Inflammatory macrophage treated with lipopolysaccharide for 4 hours (primary cell): ENCODE results near the gene KNTC1.
A peak's percentile ranks its signal among the peaks of the same experiment; 100 is the strongest.
"Not testable (repeated sequence)": the region's sequence is repeated elsewhere in the genome, so short reads cannot be mapped to it uniquely, and the experiment has no call there.

ENCODE experiments used
- DNase-seq: peaks from one replicate; pipeline ENCODE4 v3.0.0-alpha.2; 2020

Gene KNTC1, protein sequence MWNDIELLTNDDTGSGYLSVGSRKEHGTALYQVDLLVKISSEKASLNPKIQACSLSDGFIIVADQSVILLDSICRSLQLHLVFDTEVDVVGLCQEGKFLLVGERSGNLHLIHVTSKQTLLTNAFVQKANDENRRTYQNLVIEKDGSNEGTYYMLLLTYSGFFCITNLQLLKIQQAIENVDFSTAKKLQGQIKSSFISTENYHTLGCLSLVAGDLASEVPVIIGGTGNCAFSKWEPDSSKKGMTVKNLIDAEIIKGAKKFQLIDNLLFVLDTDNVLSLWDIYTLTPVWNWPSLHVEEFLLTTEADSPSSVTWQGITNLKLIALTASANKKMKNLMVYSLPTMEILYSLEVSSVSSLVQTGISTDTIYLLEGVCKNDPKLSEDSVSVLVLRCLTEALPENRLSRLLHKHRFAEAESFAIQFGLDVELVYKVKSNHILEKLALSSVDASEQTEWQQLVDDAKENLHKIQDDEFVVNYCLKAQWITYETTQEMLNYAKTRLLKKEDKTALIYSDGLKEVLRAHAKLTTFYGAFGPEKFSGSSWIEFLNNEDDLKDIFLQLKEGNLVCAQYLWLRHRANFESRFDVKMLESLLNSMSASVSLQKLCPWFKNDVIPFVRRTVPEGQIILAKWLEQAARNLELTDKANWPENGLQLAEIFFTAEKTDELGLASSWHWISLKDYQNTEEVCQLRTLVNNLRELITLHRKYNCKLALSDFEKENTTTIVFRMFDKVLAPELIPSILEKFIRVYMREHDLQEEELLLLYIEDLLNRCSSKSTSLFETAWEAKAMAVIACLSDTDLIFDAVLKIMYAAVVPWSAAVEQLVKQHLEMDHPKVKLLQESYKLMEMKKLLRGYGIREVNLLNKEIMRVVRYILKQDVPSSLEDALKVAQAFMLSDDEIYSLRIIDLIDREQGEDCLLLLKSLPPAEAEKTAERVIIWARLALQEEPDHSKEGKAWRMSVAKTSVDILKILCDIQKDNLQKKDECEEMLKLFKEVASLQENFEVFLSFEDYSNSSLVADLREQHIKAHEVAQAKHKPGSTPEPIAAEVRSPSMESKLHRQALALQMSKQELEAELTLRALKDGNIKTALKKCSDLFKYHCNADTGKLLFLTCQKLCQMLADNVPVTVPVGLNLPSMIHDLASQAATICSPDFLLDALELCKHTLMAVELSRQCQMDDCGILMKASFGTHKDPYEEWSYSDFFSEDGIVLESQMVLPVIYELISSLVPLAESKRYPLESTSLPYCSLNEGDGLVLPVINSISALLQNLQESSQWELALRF (N-terminal part only)

DNA sequence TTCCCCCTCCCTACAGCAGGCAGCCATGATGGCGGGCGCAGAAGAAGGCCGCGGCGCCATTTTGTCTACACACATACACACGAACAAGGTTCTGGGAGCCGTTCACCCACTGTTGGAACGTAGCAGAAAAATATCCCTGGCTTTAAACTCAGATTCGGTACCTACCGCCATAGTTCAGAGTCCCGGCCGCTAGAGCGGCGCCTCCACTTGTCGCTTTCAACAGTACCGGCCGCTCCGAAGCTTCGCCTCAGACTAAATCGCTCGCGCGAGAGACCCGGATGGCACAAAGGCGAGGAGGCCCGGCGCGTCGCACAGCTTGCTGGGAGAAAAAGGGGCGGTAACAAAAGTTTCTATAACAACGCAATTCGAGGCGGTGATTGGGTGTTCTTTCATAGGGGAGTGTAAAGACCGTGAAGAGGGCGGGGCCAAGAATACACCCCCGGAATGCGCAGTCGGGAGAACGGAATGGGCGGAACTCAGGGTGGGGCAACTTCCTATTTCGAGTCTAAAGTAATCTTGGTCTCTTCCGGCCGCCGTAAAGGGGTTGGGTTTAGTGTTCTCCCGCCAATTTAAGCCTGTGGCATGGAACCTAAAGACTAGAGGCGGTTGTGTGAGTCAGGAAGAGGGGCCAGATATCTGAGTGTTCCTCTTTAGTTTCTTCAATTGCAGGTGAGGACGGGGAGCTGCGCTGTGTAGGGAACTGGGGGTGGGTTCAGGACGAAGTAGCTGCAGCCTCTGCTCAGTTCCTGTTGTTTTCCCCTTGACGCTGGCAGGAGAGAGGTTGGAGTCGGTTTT, at the start of gene KNTC1, which contains the start of gene RSRC2:
TSS of gene KNTC1 (plus strand) at position 567 of the 795 bp plus-strand sequence. CDS start 2,815 bp downstream, outside the sequence.
TSS of gene RSRC2 (minus strand) at position 254 of the 795 bp plus-strand sequence. CDS start at position 171, 83 bp downstream.
- DNase-seq = peak; percentile 100

DNA sequence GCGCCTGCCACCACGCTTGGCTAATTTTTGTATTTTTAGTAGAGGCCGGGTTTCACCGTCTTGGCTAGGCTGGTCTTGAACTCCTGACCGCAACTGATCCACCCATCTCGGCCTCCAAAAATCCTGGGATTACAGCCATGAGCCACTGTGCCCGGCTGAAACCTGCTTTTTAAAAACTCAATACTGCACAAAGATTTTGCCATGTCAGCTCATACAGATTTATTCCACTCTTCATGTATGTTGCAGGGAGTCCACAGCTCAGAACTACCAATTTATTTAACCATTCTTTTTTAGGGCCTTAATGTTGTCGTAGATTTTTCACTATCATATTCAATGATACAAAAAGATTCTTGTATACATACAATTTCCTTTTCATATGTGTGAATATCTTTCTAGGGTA, 46.3 kb upstream of the KNTC1 start:
- DNase-seq = no peak

DNA sequence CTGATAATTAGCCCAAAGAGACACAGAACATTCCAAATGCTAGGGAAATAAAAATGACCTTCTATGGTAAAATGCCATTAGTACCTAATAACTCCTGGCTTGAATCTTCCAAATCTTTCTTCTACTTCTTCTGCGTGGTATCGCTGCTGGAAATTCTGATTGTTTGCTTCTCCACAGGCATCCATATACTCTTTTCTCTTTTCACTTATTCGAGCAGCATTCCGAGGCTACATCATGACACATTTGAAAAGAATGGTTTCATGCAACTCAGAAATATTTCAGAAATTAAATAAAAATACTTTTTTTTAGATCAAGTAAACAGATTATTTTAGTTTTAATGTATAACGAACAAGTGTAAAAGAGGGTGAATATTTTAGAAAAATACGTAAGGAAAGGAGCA, 45.2 kb upstream of the KNTC1 start:
- no peak for DNase-seq

DNA sequence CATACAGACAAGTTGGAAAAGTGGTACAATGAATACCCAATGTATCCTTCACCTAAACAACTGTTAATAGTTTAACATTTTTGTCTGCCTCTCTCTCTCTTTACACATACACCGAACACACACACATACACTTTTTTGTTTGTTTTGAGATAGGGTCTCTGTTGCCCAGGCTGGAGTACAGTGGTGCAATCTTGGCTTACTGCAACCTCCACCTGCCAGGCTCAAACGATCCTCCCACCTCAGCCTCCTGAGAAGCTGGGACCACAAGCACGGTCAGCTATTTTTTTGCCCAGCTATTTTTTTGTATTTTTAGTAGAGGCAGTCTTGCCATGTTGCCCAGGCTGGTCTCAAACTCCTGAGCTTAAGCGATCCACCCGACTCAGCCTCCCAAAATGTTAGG, 43.1 kb upstream of the KNTC1 start:
- no peak for DNase-seq

DNA sequence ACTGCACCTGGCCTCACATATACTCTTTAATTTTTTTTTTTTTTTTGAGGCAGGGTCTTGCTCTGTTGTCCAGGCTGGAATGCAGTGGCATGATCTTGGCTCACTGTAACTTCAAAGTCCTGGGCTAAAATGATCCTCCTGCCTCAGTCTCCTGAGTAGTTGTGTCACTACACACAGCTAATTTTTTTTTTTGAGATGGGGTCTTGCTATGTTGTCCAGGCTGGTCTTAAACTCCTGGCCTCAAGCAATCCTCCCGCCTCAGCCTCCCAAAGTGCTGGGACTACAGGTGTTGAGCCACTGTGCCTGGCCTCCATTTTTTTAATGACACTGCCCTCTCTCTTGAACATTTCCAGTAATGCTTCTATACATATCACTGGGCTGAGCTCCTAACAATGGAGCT, 42.7 kb upstream of the KNTC1 start:
- not testable (repeated sequence) for DNase-seq

DNA sequence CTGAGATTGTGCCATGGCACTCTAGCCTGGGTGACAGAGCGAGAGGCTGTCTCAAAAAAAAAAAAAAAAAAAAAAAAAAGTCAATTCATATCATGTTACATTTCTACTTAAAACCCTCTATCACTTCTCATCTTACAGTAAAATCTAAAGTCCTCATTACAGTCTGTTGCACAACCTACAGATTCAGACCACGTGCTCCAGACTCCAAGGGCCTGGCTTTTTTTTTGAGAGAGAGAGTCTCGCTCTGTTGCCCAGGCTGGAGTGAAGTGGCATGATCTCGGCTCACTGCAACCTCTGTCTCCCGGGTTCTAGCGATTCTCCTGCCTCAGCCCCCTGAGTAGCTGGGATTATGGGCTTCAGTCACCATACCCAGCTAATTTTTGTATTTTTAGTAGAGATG, 40.7 kb upstream of the KNTC1 start:
- not testable (repeated sequence) for DNase-seq

DNA sequence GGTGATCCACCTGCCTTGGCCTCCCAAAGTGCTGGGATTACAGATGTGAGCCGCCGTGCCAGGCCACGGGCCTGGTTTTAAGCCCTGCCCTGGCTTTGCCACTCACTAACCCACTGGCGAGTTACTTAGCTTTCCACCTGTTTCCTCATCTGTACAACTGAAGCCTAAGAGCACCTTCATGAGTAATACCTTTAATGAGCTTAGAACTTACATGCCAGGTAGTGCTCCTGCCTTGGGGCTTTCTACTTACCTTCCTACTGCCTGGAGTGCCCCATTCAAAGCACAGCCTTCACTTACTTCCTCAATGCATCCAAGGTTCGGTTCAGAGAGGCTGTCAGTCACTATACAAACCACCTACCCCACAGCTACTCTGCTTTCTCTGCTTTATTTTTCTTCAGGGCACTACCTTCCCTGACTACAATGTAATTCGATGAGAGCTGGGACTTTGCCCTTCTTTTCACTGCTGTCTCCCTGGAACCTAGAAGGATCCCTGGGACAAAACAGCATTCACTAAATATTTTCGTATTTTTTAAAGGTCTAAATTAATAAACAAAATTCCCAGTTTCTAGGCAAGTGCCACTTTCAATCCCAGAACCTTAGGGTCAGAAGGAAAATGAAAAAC, 40.1 kb upstream of the KNTC1 start:
- no peak for DNase-seq

DNA sequence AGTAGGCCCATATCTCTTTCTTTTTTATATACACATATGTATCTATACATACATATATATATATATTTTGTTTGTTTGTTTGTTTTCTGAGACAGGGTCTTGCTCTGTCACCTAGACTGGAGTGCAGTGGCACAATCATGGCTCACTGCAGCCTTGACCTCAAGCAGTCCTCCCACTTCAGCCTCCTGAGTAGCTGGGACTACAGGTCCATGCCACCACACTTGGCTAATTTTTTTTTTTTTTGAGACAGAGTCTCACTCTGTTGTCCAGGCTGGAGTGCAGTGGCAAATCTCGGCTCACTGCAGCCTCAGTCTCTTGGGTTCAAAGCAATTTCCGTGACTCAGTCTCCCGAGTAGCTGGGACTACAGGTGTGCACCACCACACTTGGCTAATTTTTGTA, 39.2 kb upstream of the KNTC1 start:
- DNase-seq = not testable (repeated sequence)

DNA sequence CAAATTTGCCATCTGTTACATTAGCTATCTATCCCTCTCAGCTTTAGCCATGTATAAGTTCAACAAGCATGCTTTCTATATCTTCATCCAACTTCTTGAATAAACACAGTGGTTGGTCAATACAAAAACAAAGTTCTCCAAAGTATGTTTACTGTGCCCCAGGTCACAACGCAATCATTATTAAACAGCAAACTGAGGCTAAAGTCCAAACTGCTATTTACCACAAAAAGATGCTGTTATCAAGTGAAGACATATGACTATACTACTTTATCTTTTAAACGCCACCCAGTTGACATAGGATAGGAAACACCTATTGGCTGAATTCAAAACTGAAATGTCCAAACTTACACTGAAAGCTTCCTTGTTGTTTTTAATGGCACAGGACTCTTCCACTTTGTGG, 38.0 kb upstream of the KNTC1 start:
- no peak for DNase-seq

DNA sequence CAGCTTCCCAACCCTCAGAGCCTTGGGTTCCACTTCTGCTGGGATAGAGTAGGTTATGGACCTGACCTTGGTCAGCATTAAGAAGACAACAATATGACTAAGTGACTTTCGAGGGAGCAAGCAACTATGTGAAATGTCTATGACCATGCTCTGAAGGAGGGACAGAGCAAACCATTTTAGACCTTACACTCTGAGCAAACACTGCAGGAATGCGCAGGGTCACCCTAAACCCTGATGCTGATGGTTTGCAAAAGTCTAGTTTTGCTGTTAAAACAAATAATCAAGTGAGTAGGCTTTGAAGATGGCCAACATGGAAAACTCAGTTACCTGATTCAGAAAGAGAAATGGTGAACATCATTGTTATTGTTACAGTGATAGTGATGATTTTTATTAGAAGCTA, 35.1 kb upstream of the KNTC1 start:
- DNase-seq = no peak

DNA sequence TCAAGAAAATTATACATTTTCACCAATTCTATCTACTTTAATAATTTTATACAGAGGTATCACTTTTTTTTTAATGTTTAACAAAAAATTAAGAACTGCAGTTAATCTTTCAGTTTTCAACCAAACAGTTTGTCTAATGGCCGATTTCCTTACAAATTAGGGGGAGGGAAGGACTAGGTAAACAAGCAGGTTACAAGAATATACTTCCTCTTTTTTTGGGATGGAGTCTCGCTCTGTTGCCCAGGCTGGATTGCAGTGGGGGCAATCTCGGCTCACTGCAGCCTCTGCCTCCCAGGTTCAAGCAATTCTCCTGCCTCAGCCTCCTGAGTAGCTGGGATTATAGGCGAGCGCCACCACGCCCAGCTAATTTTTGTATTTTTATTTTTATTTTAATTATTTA, 33.8 kb upstream of the KNTC1 start:
- not testable (repeated sequence) for DNase-seq

DNA sequence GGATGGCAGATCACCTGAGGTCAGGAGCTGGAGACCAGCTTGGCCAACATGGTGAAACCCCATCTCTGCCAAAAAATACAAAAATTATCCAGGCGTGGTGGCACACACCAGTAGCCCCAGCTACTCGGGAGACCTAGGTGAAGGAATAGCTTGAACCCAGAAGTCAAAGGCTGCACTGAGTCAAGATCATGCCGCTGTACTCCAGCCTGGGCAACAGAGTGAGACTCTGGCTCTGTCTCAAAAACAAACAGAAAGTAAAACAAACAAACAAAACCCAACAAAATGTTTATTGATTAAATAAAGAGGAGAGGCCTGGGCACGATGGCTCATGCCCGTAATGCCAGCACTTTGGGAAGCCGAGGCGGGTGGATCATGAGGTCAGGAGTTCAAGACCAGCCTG, 31.8 kb upstream of the KNTC1 start:
- DNase-seq = no peak

DNA sequence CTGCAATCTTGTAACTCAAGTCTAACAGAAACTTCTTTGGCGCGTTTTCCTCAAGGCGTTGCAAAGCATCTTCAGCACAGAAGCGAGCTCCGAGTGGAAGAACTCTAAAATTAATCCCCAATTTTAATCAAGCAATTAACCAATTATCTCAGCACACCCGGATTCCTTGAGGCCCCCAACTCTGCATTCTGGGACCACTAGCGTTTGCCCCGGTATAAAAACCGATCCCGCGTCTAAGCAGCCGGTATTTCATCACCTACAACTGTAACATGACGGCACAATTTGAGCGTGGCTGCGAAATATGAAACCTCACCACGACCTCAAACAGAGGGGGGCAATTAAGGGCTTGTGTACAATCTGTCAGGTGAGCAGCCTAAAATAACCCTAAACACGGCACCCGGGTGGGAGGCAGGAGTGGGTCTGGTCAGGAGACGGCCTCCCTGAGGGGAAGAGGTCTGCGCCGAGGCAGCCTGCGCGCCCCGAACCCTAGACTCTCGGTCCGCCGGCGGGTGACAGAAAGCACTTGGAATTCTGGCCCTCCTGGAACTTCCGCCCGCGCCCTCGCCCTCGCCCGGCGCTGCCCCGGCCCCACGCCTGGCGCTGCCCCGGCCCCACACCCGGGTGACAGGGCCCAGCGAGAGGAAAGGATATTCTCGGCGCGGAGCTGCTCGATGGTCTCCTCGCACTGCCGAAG, 26.9 kb upstream of the KNTC1 start:
- peak; percentile 59 for DNase-seq

DNA sequence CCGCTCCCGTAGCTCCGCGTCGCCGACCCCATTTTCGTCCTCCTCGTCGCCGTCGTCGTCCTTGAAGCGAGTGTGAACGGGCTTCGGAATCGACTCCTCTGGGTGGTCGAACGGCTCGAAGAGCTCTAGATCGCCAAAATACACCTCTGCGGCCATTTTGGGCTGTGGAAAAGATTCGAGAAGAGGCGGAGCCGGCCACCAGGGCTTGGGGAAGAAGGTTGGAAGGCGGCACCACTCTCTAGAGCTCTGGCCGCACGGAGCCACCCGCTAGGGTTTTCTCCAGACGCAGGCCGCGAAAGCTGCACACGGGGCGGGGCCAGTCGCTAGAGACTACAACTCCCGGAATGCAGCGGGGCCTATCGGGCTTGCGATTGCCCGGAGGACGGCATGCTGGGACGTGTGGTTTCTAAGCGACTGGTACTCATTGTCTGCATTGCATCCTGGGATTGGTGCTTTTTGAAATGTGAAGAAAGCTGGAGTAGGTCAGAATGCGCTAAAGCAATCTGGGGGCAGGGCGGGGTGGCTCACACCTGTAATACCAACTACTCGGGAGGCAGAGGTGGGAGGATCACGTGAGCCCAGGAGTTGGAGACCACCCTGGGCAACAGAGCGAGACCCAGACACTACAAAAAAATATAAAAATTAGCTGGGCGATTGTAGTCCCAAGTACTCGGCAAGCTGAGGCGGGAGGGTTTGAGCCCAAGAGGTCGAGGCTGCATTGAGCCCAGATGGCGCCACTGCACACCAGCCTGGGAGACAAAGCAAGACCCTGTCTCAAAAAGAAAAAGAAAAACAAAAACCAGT, 26.2 kb upstream of the KNTC1 start, which contains the start of gene ZCCHC8:
TSS of gene ZCCHC8 (minus strand) at position 248 of the 804 bp plus-strand sequence. CDS start at position 156, 92 bp downstream.
- DNase-seq = peak; percentile 99

DNA sequence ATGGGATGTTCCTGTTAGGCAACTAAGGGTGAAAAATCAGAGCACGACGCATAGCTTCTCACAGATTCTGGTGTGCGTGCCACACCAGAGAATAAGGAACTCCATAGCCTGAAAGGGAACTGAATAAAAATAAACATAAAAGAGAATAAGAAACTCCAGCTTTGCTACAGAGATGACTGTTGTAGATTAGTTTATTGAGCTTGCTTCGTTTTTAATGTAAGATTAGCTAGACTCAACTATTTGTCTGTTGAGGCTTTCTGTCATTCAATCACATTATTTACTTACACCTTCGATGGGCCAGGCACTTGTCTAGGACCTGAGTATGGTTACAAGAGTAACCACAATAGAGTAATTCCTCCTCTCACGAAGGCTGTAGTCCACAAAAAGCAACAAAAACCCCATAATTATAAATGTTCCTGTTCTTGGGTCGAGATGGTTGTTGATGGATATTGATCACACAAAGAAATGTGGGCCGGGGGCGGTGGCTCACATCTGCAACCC, 25.5 kb upstream of the KNTC1 start:
- DNase-seq = peak; percentile 81

DNA sequence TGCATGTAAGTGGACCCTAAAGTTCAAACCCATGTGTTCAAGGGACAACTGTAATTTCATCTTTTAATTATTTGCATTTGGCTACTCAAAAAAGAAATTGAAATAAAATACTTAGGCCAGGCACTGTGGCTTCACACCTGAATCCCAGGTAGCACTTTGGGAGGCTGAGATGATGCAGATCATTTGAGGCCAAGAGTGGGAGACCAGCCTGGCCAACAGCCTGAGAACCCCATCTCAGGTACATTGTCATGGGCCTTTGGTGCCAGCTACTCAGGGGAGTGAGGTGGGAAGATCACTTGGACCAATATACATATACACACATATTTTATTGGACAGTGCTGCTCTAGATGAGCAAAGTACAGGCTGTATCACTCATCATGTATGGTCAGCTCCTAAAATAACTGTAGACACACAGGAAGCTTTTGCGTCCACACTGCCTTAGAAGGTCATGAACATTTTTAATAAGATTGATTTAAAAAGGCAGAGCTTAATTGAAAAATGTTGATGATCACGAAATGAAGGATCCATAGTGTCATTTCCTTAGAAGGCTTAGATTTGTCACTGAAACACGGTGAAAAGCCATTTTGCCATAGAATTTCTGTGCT, 23.8 kb upstream of the KNTC1 start:
- DNase-seq = no peak

DNA sequence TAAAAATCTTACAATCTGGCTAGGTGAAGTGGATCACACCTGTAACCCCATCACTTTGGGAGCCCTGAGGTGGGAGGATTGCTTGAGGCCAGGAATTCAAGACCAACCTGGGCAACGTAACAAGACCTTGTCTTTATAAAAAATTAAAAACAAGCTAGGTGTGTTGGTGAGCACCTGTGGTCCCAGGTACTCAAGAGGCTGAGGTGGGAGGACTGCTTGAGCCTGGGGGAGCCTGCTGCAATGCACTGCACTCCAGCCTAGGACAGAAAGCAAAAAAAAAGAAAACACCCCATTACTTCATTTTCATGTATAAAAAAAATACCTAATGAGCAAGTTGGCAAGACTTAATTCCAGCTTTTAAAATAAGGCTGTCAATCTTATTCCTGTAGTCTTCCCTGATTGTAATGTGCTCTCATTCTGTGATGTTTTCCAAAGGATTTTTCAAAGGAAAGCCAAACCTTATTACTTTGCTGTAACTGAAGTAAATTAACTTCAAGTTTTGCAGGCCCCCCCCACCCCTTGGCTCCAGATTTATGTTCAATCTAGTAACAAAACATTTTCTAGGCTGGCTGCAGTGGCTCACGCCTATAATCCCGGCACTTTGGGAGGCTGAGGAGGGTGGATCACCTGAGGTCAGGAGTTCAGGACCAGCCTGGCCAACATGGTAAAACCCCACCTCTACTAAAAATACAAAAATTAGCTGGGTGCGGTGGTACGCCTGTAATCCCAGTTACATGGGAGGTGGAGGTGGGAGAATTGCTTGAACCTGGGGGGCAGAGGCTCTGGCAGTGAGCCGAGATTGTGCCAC, 23.1 kb upstream of the KNTC1 start:
- DNase-seq = no peak

DNA sequence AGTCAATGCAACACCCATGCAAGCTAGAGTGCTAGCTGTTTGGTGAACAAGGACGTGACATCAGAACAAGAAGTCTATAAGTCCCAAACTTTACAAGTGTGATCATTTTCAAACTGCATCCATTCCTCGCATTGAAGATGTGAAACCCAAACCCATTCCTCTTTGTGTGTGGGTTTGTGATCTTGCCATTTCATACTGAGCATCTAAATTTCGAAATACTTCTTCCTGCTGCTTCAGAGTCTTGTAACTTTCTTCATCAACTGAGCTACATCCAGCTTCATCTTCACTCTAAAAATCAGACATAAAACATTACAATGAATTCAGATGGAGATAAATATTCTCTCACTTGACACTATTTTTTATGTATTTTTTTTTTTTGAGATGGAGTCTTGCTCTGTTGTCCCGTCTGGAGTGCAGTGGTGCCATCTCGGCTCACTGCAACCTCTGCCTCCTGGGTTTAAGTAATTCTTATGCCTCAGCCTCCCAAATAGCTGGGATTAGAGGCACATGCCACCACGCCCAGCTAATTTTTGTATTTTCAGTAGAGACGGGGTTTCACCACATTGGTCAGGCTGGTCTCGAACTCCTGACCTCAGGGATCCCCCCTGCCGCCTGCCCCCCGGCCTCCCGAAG, 21.5 kb upstream of the KNTC1 start:
- peak; percentile 30 for DNase-seq
